Measurements from ENCODE around the gene IGF1R. TPM values are rescaled to one million over a fixed set of nuclear protein-coding genes. Genes with fewer than 3 reads are reported as not detected.

Gene IGF1R
- total and polyA plus RNA-seq, 4 donors, result 5.9 to 154 (median 27.6) TPM

DNA sequence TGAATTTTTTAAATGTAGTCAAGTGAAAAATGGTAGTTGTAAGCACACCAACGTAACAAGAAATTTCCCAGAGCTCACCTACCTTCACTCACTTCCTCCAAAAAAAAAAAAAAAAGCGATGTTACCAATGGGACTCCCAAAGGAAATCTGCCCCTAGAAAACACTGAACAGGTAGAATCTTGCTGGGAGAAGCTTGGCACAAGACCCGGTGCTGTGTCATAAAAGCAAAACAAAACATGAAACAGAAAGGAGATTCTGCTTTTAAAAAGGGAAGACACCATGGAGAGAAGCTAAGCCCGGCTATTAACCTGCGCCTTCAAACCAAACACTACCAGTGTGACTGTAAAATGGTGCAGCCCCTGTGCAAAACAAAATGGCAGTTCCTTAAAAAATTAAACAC is 318.8 kb downstream of the IGF1R start:
- Histone ChIP-seq H3K4me3 (no peak overlapping the region), H3K27ac (ENCODE audit: low read depth in 1 of 2, low read length in 1 of 2) (no peak overlapping the region), H3K4me1 (ENCODE audit: control insufficient read depth in 5 of 5, insufficient read depth in 5 of 5, low read length in 5 of 5) (peaks cover 0 to 22% (median 14%) of the 10 kb centered on the region in 5 donors), H3K9ac (ENCODE audit: insufficient read depth in 1 of 2, low read length in 2 of 2) (no peak overlapping the region), H3K36me3 (ENCODE audit: control insufficient read depth in 4 of 4, insufficient read depth in 4 of 4, low read length in 4 of 4) (peaks cover 0 to 8% (median 4%) of the 10 kb centered on the region in 4 donors), H3K27me3 (ENCODE audit: control insufficient read depth in 3 of 3, insufficient read depth in 3 of 3, low read length in 2 of 3) (no peaks in the 10 kb centered on the region), H3K9me3 (ENCODE audit: control insufficient read depth in 4 of 4, insufficient read depth in 3 of 4, low read length in 3 of 4) (peaks cover 0 to 5% (median 1%) of the 10 kb centered on the region in 4 donors)
- ATAC-seq (ENCODE audit: insufficient read depth, low FRiP score), result no peak
- TF ChIP-seq, protein P1, sequence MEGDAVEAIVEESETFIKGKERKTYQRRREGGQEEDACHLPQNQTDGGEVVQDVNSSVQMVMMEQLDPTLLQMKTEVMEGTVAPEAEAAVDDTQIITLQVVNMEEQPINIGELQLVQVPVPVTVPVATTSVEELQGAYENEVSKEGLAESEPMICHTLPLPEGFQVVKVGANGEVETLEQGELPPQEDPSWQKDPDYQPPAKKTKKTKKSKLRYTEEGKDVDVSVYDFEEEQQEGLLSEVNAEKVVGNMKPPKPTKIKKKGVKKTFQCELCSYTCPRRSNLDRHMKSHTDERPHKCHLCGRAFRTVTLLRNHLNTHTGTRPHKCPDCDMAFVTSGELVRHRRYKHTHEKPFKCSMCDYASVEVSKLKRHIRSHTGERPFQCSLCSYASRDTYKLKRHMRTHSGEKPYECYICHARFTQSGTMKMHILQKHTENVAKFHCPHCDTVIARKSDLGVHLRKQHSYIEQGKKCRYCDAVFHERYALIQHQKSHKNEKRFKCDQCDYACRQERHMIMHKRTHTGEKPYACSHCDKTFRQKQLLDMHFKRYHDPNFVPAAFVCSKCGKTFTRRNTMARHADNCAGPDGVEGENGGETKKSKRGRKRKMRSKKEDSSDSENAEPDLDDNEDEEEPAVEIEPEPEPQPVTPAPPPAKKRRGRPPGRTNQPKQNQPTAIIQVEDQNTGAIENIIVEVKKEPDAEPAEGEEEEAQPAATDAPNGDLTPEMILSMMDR (IDR thresholded peaks at IDR 0.05; ENCODE audit: control extremely low read depth, extremely low read depth), result no peak
- no peak for DNase-seq
- WGBS, 2 donors, result 91 to 94% methylated on average over 5 of the region's 5 CpGs

DNA sequence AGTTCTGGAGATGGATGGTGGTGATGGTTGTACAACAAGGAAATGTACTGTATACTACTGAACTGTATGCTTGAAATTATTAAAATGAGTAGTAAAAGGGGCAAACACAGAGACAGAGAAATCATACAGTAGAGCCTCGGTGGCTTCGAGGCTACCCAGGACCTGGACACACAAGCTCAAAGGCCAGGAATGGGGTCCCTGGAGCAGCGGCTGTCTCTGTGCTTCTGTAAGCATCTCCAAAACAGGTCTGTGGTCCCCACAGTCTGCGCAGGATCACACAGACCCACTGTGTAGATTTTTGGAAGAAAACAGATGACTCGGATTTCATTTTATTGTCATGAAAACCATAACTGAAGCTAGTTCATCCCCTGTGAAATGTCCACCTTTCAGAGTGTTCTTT is 319.6 kb downstream of the IGF1R start:
- WGBS, 2 donors, result 94 to 97% methylated on average over 5 of the region's 5 CpGs

DNA sequence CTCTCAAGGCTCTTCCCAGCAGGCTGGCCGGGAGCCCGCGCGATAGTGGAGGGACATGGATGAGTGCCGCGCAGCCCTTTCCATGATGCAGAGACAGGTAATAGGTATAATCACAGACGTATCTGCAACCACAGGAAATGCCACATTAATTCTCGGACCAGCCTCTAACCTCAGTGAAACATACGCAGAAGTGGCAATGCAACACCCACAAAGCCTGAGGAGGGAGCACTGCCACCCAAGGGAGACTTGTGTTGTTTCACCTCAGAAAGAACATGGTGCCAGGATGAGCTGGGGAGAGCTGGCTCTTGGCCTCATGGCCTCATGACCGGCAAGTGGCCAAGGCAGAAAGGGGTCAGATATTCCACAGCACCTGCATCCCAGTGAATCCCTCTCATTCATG is 320.2 kb downstream of the IGF1R start:
- Histone ChIP-seq H3K27ac (ENCODE audit: low read depth in 1 of 2, low read length in 1 of 2) (no peak overlapping the region), H3K36me3 (ENCODE audit: control insufficient read depth in 4 of 4, insufficient read depth in 4 of 4, low read length in 4 of 4) (no peaks in the 10 kb centered on the region), H3K9me3 (ENCODE audit: control insufficient read depth in 4 of 4, insufficient read depth in 3 of 4, low read length in 3 of 4) (peaks cover 0 to 2% (median 0%) of the 10 kb centered on the region in 4 donors), H3K9ac (ENCODE audit: insufficient read depth in 1 of 2, low read length in 2 of 2) (no peak overlapping the region), H3K27me3 (ENCODE audit: control insufficient read depth in 3 of 3, insufficient read depth in 3 of 3, low read length in 2 of 3) (no peaks in the 10 kb centered on the region), H3K4me1 (ENCODE audit: control insufficient read depth in 5 of 5, insufficient read depth in 5 of 5, low read length in 5 of 5) (peaks cover 0 to 22% (median 14%) of the 10 kb centered on the region in 5 donors), H3K4me3 (no peak overlapping the region)
- WGBS, 2 donors, result 89 to 90% methylated on average over 10 of the region's 10 CpGs
- TF ChIP-seq, protein P1 (IDR thresholded peaks at IDR 0.05; ENCODE audit: control extremely low read depth, extremely low read depth), result no peak
- ATAC-seq (ENCODE audit: insufficient read depth, low FRiP score) (no peak), DNase-seq (no peak)

More for the DNA sequence above, 319.6 kb downstream of the IGF1R start:
- no peak overlapping the region for H3K4me3 ChIP-seq
- H3K27ac ChIP-seq (ENCODE audit: low read depth in 1 of 2, low read length in 1 of 2), result no peak overlapping the region
- no peaks in the 10 kb centered on the region for H3K27me3 ChIP-seq (ENCODE audit: control insufficient read depth in 3 of 3, insufficient read depth in 3 of 3, low read length in 2 of 3)
- H3K36me3 ChIP-seq (ENCODE audit: control insufficient read depth in 4 of 4, insufficient read depth in 4 of 4, low read length in 4 of 4), result no peaks in the 10 kb centered on the region
- H3K4me1 ChIP-seq (ENCODE audit: control insufficient read depth in 5 of 5, insufficient read depth in 5 of 5, low read length in 5 of 5), result peaks cover 0 to 22% (median 14%) of the 10 kb centered on the region in 5 donors
- no peak for DNase-seq
- ATAC-seq (ENCODE audit: insufficient read depth, low FRiP score), result no peak
- TF ChIP-seq, protein P1 (IDR thresholded peaks at IDR 0.05; ENCODE audit: control extremely low read depth, extremely low read depth), result no peak
- peaks cover 0 to 2% (median 0%) of the 10 kb centered on the region in 4 donors for H3K9me3 ChIP-seq (ENCODE audit: control insufficient read depth in 4 of 4, insufficient read depth in 3 of 4, low read length in 3 of 4)
- no peak overlapping the region for H3K9ac ChIP-seq (ENCODE audit: insufficient read depth in 1 of 2, low read length in 2 of 2)

Data from lung (tissue), 12 donors.